Body of pancreas (tissue), 4 donors: ENCODE results near the gene DNHD1. TPM values are rescaled to one million over a fixed set of nuclear protein-coding genes. Genes with fewer than 3 reads are reported as not detected.
A peak's percentile ranks its signal among the peaks of the same experiment; 100 is the strongest.

ENCODE experiments used
- ATAC-seq: fragments of 150-250 bp; one replicate; pipeline ENCODE4 v1.9.1; 2016
- DNase-seq, 4 donors: peaks; one replicate each; pipeline ENCODE4 v3.0.0-alpha.2; 2019
- H3K27ac ChIP-seq, 4 donors: fragments of 200-600 bp; sonication (generic); 1 replicate in 3 of 4; 2 replicates in 1 of 4; pipeline versions ENCODE4 v1.5.1 to v1.6.1; 2016 to 2019; ENCODE audit warnings: mild to moderate bottlenecking in 1 of 4, mixed read lengths in 1 of 4, moderate library complexity in 1 of 4
- H3K27me3 ChIP-seq, 2 donors: fragments of 200-600 bp; sonication (generic); one replicate each; pipeline ENCODE4 v1.6.0; 2016; ENCODE audit warnings: mild to moderate bottlenecking in 1 of 2
- H3K36me3 ChIP-seq, 2 donors: fragments of 200-600 bp; sonication (generic); replicated peaks in 1 of 2; 2 replicates each; pipeline ENCODE4 v1.5.1; 2016; ENCODE audit warnings: low read depth in 2 of 2; ENCODE audit not compliant: insufficient read depth in 1 of 2
- H3K4me1 ChIP-seq: fragments of 200-600 bp; sonication (generic); one replicate; pipeline ENCODE4 v1.6.0; 2016
- H3K4me3 ChIP-seq, 2 donors: fragments of 200-600 bp; sonication (generic); 1 replicate in 1 of 2; 2 replicates in 1 of 2; pipeline ENCODE4 v1.5.1; 2016 to 2019
- H3K9me3 ChIP-seq, 3 donors: fragments of 200-600 bp; sonication (generic); 1 replicate in 2 of 3; 2 replicates in 1 of 3; pipeline ENCODE4 v1.5.1; 2016
- POLR2A ChIP-seq, 3 donors: fragments of 450-650 bp; IDR thresholded peaks; one replicate each; pipeline ENCODE4 v1.6.1; 2016; ENCODE audit warnings: antibody characterized with exemption in 3 of 3, mild to moderate bottlenecking in 2 of 3
- WGBS, 2 donors: methylation state at CpG; one replicate each; pipeline ENCODE4 v1.1.5; 2017; 5-methylcytosine and 5-hydroxymethylcytosine counted together
- intact Hi-C: fragments of 100-400 bp; cut with DNase I; formaldehyde crosslinking; loops from one replicate; pipeline ENCODE4 v1.15.1; 2023
- total RNA-seq, 2 donors: library from RNA; depleted of rRNA; stranded (reverse); fragments of >200 nt; gene quantifications; one replicate each; pipeline ENCODE4 v1.1.0, GENCODE V29; 2016
- TF ChIP-seq, protein P1 (sequence below), 7 experiments: fragments of 450-650 bp in 4 of 7; fragments of 200-600 bp in 3 of 7; sonication (generic) in 3 of 7; IDR thresholded peaks; one replicate each; pipeline ENCODE4 v1.5.1; 2016 to 2019; ENCODE audit warnings: antibody characterized with exemption in 7 of 7

Gene DNHD1
- total RNA-seq, 2 donors from 2014 or later: 14.5 to 19.1 TPM

DNA sequence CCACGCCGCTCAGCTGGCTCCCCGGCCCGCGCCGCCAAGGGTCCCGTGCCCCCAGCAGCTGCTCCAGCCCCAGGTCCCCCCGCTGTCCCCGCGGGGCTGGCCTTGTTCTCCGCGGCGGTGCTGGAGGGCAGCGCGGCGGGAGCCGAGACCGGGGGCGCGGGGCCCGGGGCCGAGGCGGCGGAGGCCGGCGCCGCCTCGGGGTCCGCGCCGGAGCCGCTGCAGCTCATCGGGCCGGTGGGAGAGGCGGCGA is 114.8 kb downstream of the DNHD1 start:
- DNase-seq: no peak
- Histone ChIP-seq H3K27me3 (no peaks in the 10 kb centered on the region), H3K36me3 (peaks cover 0 to 23% of the 10 kb centered on the region in 2 donors), H3K4me1 (peaks cover 33% of the 10 kb centered on the region), H3K27ac (peak overlapping the region; percentile 97 to 99 (median 99)), H3K9me3 (no peaks in the 10 kb centered on the region), H3K4me3 (peak overlapping the region; percentile 47 to 49)
- WGBS, 2 donors: 0% methylated on average over 5 to 26 of the region's 36 CpGs
- TF ChIP-seq, protein P1, sequence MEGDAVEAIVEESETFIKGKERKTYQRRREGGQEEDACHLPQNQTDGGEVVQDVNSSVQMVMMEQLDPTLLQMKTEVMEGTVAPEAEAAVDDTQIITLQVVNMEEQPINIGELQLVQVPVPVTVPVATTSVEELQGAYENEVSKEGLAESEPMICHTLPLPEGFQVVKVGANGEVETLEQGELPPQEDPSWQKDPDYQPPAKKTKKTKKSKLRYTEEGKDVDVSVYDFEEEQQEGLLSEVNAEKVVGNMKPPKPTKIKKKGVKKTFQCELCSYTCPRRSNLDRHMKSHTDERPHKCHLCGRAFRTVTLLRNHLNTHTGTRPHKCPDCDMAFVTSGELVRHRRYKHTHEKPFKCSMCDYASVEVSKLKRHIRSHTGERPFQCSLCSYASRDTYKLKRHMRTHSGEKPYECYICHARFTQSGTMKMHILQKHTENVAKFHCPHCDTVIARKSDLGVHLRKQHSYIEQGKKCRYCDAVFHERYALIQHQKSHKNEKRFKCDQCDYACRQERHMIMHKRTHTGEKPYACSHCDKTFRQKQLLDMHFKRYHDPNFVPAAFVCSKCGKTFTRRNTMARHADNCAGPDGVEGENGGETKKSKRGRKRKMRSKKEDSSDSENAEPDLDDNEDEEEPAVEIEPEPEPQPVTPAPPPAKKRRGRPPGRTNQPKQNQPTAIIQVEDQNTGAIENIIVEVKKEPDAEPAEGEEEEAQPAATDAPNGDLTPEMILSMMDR (IDR thresholded peaks at IDR 0.05): no peak
- no peak for TF ChIP-seq POLR2A (IDR thresholded peaks at IDR 0.05)
- no peak for ATAC-seq
- intact Hi-C loops: no loop called here

DNA sequence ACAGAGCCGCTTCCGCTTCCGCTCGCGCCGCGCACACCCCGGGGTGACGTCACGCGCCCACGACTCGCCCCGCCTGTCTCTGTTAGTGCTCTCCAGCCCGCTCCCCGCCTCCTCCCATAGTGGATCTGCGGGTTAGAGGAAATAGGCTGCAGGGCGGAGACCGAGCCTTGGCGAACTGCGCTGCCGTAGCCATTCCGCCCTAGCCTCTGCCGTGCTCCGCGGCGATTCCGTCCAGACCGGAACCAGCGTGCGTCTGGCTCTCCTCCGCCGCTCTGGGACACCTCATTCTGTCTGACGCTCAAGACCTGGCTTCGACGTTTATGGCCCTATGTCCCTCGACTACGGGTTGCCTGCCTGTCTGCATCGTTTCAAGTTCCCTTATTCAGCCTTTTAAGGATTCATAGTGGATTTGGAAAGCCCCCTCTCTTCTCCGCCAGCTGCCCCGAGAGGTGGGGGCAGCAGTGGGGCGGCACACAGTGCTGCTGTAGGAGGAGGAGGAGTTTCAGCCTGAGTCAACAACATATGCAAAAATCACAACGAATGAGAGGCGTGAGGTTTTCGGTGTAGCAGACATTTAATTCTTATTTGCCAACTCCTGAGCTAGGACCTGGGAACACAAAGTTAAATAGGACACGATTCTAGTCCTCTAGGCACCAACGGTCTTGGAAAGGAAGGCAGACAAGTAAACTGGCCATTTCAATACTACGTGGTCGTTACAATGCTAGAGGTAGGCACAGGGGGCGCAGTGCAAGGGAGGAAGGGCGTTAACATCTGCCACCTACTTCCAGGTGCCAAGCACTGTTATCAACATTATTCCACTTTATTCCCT is 115.3 kb downstream of the DNHD1 start, which contains the start of gene TAF10:
Gene TAF10 (minus strand): TSS at position 4 of the 829 bp plus-strand sequence. CDS start 27 bp downstream, outside the sequence.
- intact Hi-C loops: no loop called here
- H3K27me3 ChIP-seq: no peaks in the 10 kb centered on the region
- 0% methylated on average over 13 to 51 of the region's 51 CpGs for WGBS, 2 donors
- DNase-seq (peak; percentile 98 to 99 (median 98)), ATAC-seq (peak; percentile 93)
- no peaks in the 10 kb centered on the region for H3K9me3 ChIP-seq
- peak; percentile 97 to 98 (median 98) for TF ChIP-seq POLR2A (IDR thresholded peaks at IDR 0.05)
- TF ChIP-seq, protein P1 (IDR thresholded peaks at IDR 0.05): peak in 5 of 7 experiments; percentile 28 to 76 (median 60)
- H3K27ac ChIP-seq: peak within 1 kb of the TSS; percentile 97 to 99 (median 99)
- H3K4me1 ChIP-seq: peaks cover 28% of the 10 kb centered on the region
- H3K36me3 ChIP-seq: peaks cover 0 to 23% of the 10 kb centered on the region in 2 donors
- H3K4me3 ChIP-seq: peak within 1 kb of the TSS; percentile 47 to 49

DNA sequence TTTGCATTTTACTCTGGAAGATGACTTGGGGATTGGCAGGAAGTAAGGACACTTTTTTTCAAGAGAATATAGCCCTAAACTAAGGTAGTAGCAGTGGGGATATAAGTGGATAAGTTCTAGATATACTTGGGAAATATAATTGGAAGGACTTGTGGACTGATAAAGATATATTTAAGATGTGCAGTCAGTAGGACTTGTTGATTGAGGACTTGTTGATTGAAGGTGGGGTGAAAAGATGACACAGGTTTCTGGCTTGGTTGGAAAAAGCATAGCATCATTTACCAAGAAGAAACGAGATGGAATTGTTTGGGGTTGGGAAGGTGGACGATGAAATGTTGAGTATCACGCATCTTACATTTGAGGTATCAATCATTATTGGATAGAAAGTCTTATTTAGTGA is 116.4 kb downstream of the DNHD1 start:
- H3K27me3 ChIP-seq: no peaks in the 10 kb centered on the region
- H3K27ac ChIP-seq: peak overlapping the region; percentile 97 to 99 (median 99)
- H3K9me3 ChIP-seq: no peaks in the 10 kb centered on the region
- H3K4me1 ChIP-seq: peaks cover 30% of the 10 kb centered on the region
- no peak for ATAC-seq
- intact Hi-C loops: no loop called here
- no peak for TF ChIP-seq POLR2A (IDR thresholded peaks at IDR 0.05)
- TF ChIP-seq, protein P1 (IDR thresholded peaks at IDR 0.05): no peak
- H3K36me3 ChIP-seq: peaks cover 0 to 18% of the 10 kb centered on the region in 2 donors
- DNase-seq: no peak
- 90 to 93% methylated on average over 3 of the region's 3 CpGs for WGBS, 2 donors
- H3K4me3 ChIP-seq: no peak overlapping the region

DNA sequence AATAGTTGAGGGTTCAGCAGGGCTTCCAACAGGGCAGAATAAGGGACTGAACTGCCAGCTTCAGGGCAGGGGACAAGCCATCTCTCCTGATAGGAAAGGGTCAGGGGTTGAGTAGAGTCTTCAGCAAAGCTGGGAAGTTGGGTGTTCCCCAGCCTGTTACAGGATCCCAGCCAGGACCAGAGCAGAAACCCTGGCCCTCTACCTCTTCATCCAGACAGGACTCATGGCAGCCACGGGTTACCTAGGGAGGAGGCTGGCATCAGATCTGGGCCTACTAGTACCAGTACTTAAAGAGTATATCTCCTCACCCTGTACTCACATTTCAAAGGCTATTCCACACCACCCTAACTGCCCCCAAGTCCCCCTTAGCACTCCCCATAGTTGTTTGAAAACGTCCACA is 117.4 kb downstream of the DNHD1 start:
- Histone ChIP-seq H3K9me3 (no peaks in the 10 kb centered on the region), H3K36me3 (peaks cover 0 to 11% of the 10 kb centered on the region in 2 donors), H3K27me3 (no peaks in the 10 kb centered on the region), H3K27ac (no peak overlapping the region), H3K4me1 (peaks cover 34% of the 10 kb centered on the region), H3K4me3 (no peak overlapping the region)
- intact Hi-C loops: no loop called here
- 89 to 95% methylated on average over 2 of the region's 2 CpGs for WGBS, 2 donors
- DNase-seq (no peak), ATAC-seq (no peak)
- TF ChIP-seq, protein P1 (IDR thresholded peaks at IDR 0.05): no peak
- no peak for TF ChIP-seq POLR2A (IDR thresholded peaks at IDR 0.05)
